Measurements from ENCODE around the gene ZSWIM5. TPM values are rescaled to one million over a fixed set of nuclear protein-coding genes. Genes with fewer than 3 reads are reported as not detected.

The ZSWIM5 gene
- total and polyA plus RNA-seq, 2 donors (not counting 1 experiment from before 2014, with no cell fraction given) = 0.36 to 1.7 TPM

GRCh38 chr1:45009956-45010854 is 196.2 kb downstream of the ZSWIM5 start:
- H3K4me3 Mint-ChIP-seq = peak overlapping the region; percentile 91
- peak overlapping the region; percentile 46 for H3K27ac Mint-ChIP-seq
- peak overlapping the region; percentile 99 for H3K4me2 ChIP-seq (replicated peaks; ENCODE audit: low read depth, low read length, poor library complexity, severe bottlenecking)
- H4K20me1 ChIP-seq (ENCODE audit: control insufficient read depth, insufficient read depth, low read length, poor library complexity, severe bottlenecking) = peaks cover 14% of the 10 kb centered on the region
- no peaks in the 10 kb centered on the region for H3K27me3 ChIP-seq (replicated peaks in 1 of 4; ENCODE audit: control extremely low read depth in 1 of 4, control insufficient read depth in 3 of 4, insufficient read depth in 4 of 4, low read length in 3 of 4)
- peak overlapping the region; percentile 86 for H2AFZ ChIP-seq (ENCODE audit: insufficient read depth, low read depth, low read length, poor library complexity, severe bottlenecking)
- peaks cover 31 to 42% of the 10 kb centered on the region in 2 donors for H3K4me1 ChIP-seq (ENCODE audit: control insufficient read depth in 2 of 2, insufficient read depth in 2 of 2, low read length in 2 of 2)
- H3K4me1 Mint-ChIP-seq = peaks cover 43% of the 10 kb centered on the region
- H3K27me3 Mint-ChIP-seq = no peaks in the 10 kb centered on the region
- peak overlapping the region in 1 of 2 donors; percentile 79 for H3K27ac ChIP-seq (ENCODE audit: low read length in 2 of 2)
- H3K4me3 ChIP-seq (ENCODE audit: control extremely low read depth in 1 of 5, extremely low read depth in 1 of 5, insufficient read depth in 1 of 5, low read depth in 2 of 5, low read length in 4 of 5) = peak overlapping the region; percentile 59 to 89 (median 78)
- no peaks in the 10 kb centered on the region for H3K9me3 ChIP-seq (ENCODE audit: control extremely low read depth in 1 of 3, control insufficient read depth in 2 of 3, insufficient read depth in 1 of 3, low read length in 2 of 3)
- TF ChIP-seq CTCF (IDR thresholded peaks at IDR 0.05) (no peak), EZH2 (IDR thresholded peaks at IDR 0.05; ENCODE audit: borderline replicate concordance, insufficient read depth, low read depth, low read length, poor library complexity, severe bottlenecking) (no peak)
- POLR2A ChIA-PET = interaction anchor here (0.7 to 4.9 kb wide), 13 partner anchors 24 to 541 kb away, joined by 3 to 59 read pairs (median 6); partner anchors contain the start of genes AKR1A1, EIF2B3, MUTYH and PRDX1
- 29% methylated on average over 38 of the region's 41 CpGs for WGBS (ENCODE audit: insufficient coverage)
- peaks cover 41% of the 10 kb centered on the region for H3K79me2 ChIP-seq (ENCODE audit: control insufficient read depth, insufficient read depth, low read length)
- peaks cover 2 to 54% of the 10 kb centered on the region in 2 experiments for H3K36me3 ChIP-seq (replicated peaks in 1 of 2; ENCODE audit: control extremely low read depth in 1 of 2, control insufficient read depth in 1 of 2, extremely low read depth in 1 of 2, insufficient read depth in 2 of 2, low read length in 1 of 2)
- no peak for ATAC-seq (ENCODE audit: low read depth)
- CTCF ChIA-PET = interaction anchor here (0.7 to 11.9 kb wide), 17 partner anchors 9 to 515 kb away, joined by 3 to 388 read pairs (median 6); partner anchors contain the start of genes EIF2B3, MUTYH, PLK3 and PRDX1
- intact Hi-C loops (cut with micrococcal nuclease) = loop anchor here (5.0 kb wide), 5 partner anchors 42 to 378 kb away; partner anchors contain the start of genes RPS8 and ZSWIM5
- DNase-seq = no peak
- peak overlapping the region; percentile 85 for H3K9ac ChIP-seq (ENCODE audit: low read length)
- no peaks in the 10 kb centered on the region for H3K9me3 Mint-ChIP-seq (ENCODE audit: insufficient read depth)
